Measurements from ENCODE around the gene PLCB1.

DNA sequence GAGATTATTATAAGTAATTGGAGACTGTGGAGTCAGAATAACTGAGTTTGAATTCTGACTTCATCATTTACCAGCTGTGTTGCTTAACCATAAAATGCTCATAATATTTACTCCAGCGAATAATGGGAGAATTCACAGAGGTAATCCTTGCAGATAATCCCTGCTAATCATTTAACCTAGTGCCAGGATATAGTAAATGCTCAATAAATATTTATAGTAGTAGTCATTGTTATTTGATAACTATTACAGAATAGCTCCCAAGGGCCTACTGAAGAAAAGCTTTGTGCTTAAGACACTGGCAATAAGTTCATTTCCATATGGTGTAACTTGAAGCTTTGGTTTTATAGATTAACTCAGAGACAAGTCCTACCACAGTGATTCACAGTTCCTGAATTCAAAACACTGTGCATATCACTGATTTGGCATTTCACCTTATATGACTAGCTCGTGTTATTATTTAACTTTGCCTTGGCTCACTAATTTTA is 728.0 kb downstream of the PLCB1 start:
- TF ChIP-seq, protein P1, sequence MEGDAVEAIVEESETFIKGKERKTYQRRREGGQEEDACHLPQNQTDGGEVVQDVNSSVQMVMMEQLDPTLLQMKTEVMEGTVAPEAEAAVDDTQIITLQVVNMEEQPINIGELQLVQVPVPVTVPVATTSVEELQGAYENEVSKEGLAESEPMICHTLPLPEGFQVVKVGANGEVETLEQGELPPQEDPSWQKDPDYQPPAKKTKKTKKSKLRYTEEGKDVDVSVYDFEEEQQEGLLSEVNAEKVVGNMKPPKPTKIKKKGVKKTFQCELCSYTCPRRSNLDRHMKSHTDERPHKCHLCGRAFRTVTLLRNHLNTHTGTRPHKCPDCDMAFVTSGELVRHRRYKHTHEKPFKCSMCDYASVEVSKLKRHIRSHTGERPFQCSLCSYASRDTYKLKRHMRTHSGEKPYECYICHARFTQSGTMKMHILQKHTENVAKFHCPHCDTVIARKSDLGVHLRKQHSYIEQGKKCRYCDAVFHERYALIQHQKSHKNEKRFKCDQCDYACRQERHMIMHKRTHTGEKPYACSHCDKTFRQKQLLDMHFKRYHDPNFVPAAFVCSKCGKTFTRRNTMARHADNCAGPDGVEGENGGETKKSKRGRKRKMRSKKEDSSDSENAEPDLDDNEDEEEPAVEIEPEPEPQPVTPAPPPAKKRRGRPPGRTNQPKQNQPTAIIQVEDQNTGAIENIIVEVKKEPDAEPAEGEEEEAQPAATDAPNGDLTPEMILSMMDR (IDR thresholded peaks at IDR 0.05) = no peak
- no peak for TF ChIP-seq EP300 (IDR thresholded peaks at IDR 0.05)
- TF ChIP-seq POLR2A (IDR thresholded peaks at IDR 0.05; ENCODE audit: low read depth) = no peak

Data from esophagus muscularis mucosa (tissue), 4 donors.